Colonic mucosa (tissue), 4 donors: ENCODE measurements around the gene HEYL. TPM values are rescaled to one million over a fixed set of nuclear protein-coding genes. Genes with fewer than 3 reads are reported as not detected.

Source experiments
- DNase-seq: peaks from one replicate; pipeline ENCODE4 v3.0.0-alpha.2; 2020
- H3K27ac ChIP-seq: fragments of 200-600 bp; one replicate; pipeline ENCODE4 v1.8.0; 2021
- H3K27me3 ChIP-seq: fragments of 200-600 bp; one replicate; pipeline ENCODE4 v1.8.0; 2021
- H3K36me3 ChIP-seq: fragments of 200-600 bp; one replicate; pipeline ENCODE4 v1.8.0; 2021
- H3K4me1 ChIP-seq: fragments of 200-600 bp; one replicate; pipeline ENCODE4 v1.8.0; 2021; ENCODE audit warnings: mild to moderate bottlenecking
- H3K4me3 ChIP-seq: fragments of 200-600 bp; one replicate; pipeline ENCODE4 v1.8.0; 2021
- H3K9ac ChIP-seq, 2 donors: one replicate each; pipeline ENCODE4 v1.7.0; 2013; ENCODE audit warnings: control low read depth in 2 of 2, low read depth in 2 of 2, low read length in 2 of 2
- H3K9me3 ChIP-seq: fragments of 200-600 bp; one replicate; pipeline ENCODE4 v1.8.0; 2021
- intact Hi-C: fragments of 100-400 bp; cut with DNase I; formaldehyde crosslinking; loops from one replicate; pipeline ENCODE4 v1.14.1; 2022
- total RNA-seq, 2 donors: library from RNA; stranded (reverse); fragmentation: NEBNext Ultra II Directional in 1 of 2; extraction: Animal tissue kit (Norgen Biotek cat#: 25700) in 1 of 2; gene quantifications; one replicate each; pipeline ENCODE4 v1.2.1, GENCODE V29; 2021
- TF ChIP-seq, protein P1 (sequence below): fragments of 200-600 bp; IDR thresholded peaks from one replicate; pipeline ENCODE4 v1.8.0; 2022; ENCODE audit warnings: antibody characterized with exemption, mild to moderate bottlenecking
- donor health status: healthy.
- donor health status: DM: no; HTN: no; CAD: no.
- donor health status: DM: no; HTN: no; CAD: no.

Gene HEYL
- total RNA-seq = 1 to 10 TPM in 1 of 2 donors, under 1 TPM in 1; 0.91 to 2.4 TPM

DNA sequence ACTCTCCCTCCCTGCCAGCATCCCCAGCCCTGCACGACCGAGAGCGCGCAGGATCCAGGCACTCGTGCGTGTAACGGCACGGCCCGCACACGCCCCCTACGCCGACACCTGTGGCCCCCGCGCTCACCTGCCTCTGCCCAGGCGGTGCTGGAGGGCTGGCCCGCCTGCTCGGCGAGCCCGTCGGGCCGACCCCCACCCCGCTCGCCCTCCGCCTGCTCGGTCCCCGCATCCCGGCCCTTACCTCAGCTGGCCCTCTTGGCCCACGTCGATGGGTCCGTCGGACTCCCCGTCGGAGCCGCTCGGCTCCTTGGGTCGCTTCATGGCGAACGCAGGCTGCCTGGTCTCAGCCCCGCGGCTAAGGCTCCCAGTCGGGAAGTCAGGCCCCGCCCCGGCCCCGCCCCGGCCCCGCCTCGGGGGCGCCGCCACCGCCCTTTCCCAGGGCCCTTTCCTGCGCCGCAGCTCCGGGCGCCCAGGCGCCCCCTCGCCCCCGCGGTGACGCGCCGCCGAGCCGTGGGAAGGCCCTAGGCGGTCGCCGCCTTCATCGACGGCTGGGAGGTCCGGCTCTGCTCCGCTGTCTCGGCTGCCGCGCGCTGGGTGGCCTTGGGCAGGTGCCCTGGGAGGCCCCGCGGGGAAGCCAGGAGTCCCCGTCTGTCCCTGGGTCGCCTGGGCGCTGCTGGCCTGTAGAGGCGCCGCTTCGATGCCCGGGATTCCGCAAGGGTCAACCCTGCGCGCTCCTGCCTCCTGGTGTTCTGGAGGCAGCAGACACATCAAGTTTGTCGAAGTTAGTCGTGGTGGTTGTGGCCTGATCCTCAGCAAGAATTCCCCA, at the start of gene HEYL:
Gene HEYL (minus strand): TSS at position 339 of the 826 bp plus-strand sequence. CDS start 18 bp downstream, at position 321.
- intact Hi-C loops = no loop called here
- H3K27ac ChIP-seq = no peak within 1 kb of the TSS
- H3K4me3 ChIP-seq = peak within 1 kb of the TSS; percentile 42
- H3K27me3 ChIP-seq = no peaks in the 10 kb centered on the region
- H3K9ac ChIP-seq = peak within 1 kb of the TSS; percentile 63 to 73
- TF ChIP-seq, protein P1, sequence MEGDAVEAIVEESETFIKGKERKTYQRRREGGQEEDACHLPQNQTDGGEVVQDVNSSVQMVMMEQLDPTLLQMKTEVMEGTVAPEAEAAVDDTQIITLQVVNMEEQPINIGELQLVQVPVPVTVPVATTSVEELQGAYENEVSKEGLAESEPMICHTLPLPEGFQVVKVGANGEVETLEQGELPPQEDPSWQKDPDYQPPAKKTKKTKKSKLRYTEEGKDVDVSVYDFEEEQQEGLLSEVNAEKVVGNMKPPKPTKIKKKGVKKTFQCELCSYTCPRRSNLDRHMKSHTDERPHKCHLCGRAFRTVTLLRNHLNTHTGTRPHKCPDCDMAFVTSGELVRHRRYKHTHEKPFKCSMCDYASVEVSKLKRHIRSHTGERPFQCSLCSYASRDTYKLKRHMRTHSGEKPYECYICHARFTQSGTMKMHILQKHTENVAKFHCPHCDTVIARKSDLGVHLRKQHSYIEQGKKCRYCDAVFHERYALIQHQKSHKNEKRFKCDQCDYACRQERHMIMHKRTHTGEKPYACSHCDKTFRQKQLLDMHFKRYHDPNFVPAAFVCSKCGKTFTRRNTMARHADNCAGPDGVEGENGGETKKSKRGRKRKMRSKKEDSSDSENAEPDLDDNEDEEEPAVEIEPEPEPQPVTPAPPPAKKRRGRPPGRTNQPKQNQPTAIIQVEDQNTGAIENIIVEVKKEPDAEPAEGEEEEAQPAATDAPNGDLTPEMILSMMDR = peak; percentile 15
- H3K9me3 ChIP-seq = no peaks in the 10 kb centered on the region
- no peaks in the 10 kb centered on the region for H3K4me1 ChIP-seq
- DNase-seq = peak; percentile 77
- no peaks in the 10 kb centered on the region for H3K36me3 ChIP-seq

DNA sequence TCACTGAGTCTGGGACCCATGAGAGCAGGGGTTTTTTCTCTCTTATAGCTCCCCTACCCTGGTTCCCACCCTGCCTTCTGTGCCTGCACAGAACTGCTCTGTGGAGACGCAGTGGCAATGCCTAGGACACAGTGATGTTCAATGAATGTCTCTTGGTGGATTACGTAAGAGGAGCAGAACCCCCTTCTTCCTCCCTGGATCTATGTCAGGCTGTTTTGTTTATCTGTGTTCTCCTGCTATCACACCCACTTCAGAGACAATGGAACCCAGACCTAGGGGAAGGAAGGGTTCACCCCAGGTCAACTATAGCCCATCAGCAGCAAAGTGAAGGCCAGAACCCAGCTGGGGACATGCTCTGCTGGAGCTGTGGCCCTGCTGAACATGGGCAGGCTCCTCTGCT, 49.8 kb upstream of the HEYL start:
- no peaks in the 10 kb centered on the region for H3K36me3 ChIP-seq
- H3K4me3 ChIP-seq = no peak overlapping the region
- no peaks in the 10 kb centered on the region for H3K9me3 ChIP-seq
- H3K4me1 ChIP-seq = peaks cover 10% of the 10 kb centered on the region
- no peak for DNase-seq
- no peak overlapping the region for H3K9ac ChIP-seq
- intact Hi-C loops = no loop called here
- H3K27ac ChIP-seq = no peak overlapping the region
- TF ChIP-seq, protein P1 = no peak
- H3K27me3 ChIP-seq = peaks cover 15% of the 10 kb centered on the region

GRCh38 chr1:39688706-39689105, 49.3 kb upstream of the HEYL start:
- H3K9ac ChIP-seq = no peak overlapping the region
- TF ChIP-seq, protein P1 = no peak
- no peaks in the 10 kb centered on the region for H3K36me3 ChIP-seq
- peaks cover 15% of the 10 kb centered on the region for H3K27me3 ChIP-seq
- H3K9me3 ChIP-seq = no peaks in the 10 kb centered on the region
- no peak for DNase-seq
- no peak overlapping the region for H3K4me3 ChIP-seq
- H3K27ac ChIP-seq = no peak overlapping the region
- intact Hi-C loops = no loop called here
- H3K4me1 ChIP-seq = peaks cover 10% of the 10 kb centered on the region

GRCh38 chr1:39687243-39687642, 47.8 kb upstream of the HEYL start:
- Histone ChIP-seq H3K9ac (no peak overlapping the region), H3K9me3 (no peaks in the 10 kb centered on the region), H3K36me3 (no peaks in the 10 kb centered on the region), H3K27ac (no peak overlapping the region), H3K4me1 (peaks cover 8% of the 10 kb centered on the region), H3K27me3 (peaks cover 7% of the 10 kb centered on the region), H3K4me3 (no peak overlapping the region)
- TF ChIP-seq, protein P1 = no peak
- DNase-seq = no peak
- intact Hi-C loops = no loop called here

DNA sequence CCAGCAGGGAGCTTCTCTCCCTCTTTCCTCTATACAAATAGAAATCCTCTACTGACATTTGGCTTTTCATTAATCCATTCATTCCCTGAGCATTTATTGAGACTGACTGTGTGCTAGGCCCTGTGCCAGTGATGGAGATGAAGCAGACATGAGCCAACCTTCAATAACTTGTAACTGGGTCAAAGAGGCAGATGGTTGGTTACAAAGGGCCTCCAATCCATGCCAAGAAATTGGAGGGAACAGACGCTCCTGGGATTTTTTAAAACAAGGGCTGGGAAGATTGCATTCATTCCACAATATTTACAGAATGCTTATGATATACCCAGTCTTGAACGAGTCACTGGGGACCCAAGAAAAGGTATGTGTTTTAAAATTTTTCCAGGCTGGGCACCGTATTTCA, 45.6 kb upstream of the HEYL start:
- Histone ChIP-seq H3K4me3 (no peak overlapping the region), H3K27me3 (peaks cover 4% of the 10 kb centered on the region), H3K36me3 (no peaks in the 10 kb centered on the region), H3K9me3 (no peaks in the 10 kb centered on the region), H3K4me1 (no peaks in the 10 kb centered on the region), H3K27ac (no peak overlapping the region), H3K9ac (no peak overlapping the region)
- TF ChIP-seq, protein P1 = no peak
- intact Hi-C loops = no loop called here
- DNase-seq = no peak
